ENCODE measurements around the gene FFAR1.

Gene FFAR1

GRCh38 chr19:35330475-35330874 lies 17.2 kb upstream of the FFAR1 start:
- Histone ChIP-seq H3K36me3 (ENCODE audit: insufficient read depth, low read length) (no peaks in the 10 kb centered on the region), H3K4me1 (ENCODE audit: control insufficient read depth, insufficient read depth, low read length, unreplicated experiment) (no peaks in the 10 kb centered on the region), H3K4me3 (ENCODE audit: low read depth, low read length) (no peak overlapping the region), H2AFZ (ENCODE audit: low read length, unreplicated experiment) (no peak overlapping the region), H3K27ac (ENCODE audit: low read depth, low read length) (no peak overlapping the region), H3K27me3 (ENCODE audit: insufficient read depth, low read length) (no peaks in the 10 kb centered on the region), H3K79me2 (ENCODE audit: control insufficient read depth, insufficient read depth, low read length, unreplicated experiment) (no peaks in the 10 kb centered on the region)

- Histone ChIP-seq H3K36me3 (ENCODE audit: insufficient read depth, low read length) (no peaks in the 10 kb centered on the region), H3K4me3 (ENCODE audit: low read depth, low read length) (no peak overlapping the region), H3K27me3 (ENCODE audit: insufficient read depth, low read length) (no peaks in the 10 kb centered on the region)
Measured at GRCh38 chr19:35331551-35332214, 16.0 kb upstream of the FFAR1 start.

GRCh38 chr19:35332817-35333216 lies 14.9 kb upstream of the FFAR1 start:
- Histone ChIP-seq H3K79me2 (ENCODE audit: control insufficient read depth, insufficient read depth, low read length, unreplicated experiment) (no peaks in the 10 kb centered on the region), H3K4me1 (ENCODE audit: control insufficient read depth, insufficient read depth, low read length, unreplicated experiment) (no peaks in the 10 kb centered on the region), H2AFZ (ENCODE audit: low read length, unreplicated experiment) (no peak overlapping the region), H3K36me3 (ENCODE audit: insufficient read depth, low read length) (no peaks in the 10 kb centered on the region), H3K27me3 (ENCODE audit: insufficient read depth, low read length) (no peaks in the 10 kb centered on the region), H3K4me3 (ENCODE audit: low read depth, low read length) (no peak overlapping the region), H3K27ac (ENCODE audit: low read depth, low read length) (no peak overlapping the region)

More at GRCh38 chr19:35331551-35332214, 16.0 kb upstream of the FFAR1 start:
- Histone ChIP-seq H3K27ac (ENCODE audit: low read depth, low read length) (no peak overlapping the region), H3K4me1 (ENCODE audit: control insufficient read depth, insufficient read depth, low read length, unreplicated experiment) (no peaks in the 10 kb centered on the region), H2AFZ (ENCODE audit: low read length, unreplicated experiment) (no peak overlapping the region), H3K79me2 (ENCODE audit: control insufficient read depth, insufficient read depth, low read length, unreplicated experiment) (no peaks in the 10 kb centered on the region)

DNA sequence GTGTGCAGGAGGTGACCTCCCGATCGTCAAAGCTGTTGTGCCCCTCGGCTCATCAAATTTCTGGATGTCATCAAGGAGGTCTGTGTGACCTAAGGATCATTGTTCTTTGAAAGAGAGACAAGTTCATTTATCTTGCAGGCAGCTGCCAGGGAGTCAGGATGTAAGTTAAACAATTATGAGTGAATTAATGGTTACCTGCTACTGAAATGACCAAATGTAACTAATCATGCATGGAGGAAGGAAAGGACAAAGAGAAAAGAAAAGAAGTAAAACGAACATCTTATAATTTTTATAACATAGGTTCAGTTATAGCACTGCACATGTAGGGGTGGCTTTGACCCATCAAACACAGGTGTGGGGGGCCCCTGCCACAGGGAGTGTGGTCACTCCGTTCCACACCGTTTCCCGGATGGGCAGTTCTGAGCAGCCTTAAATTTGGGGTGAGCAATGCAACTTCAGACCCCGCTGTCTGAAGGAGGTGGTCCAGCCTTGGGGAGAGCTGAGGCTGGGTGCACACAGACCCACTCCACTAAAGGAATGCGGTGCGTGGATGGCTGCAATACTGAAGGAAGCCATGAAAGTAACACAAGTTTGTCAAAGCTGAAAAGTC lies 13.5 kb upstream of the FFAR1 start:
- Histone ChIP-seq H3K4me1 (ENCODE audit: control insufficient read depth, insufficient read depth, low read length, unreplicated experiment) (no peaks in the 10 kb centered on the region), H2AFZ (ENCODE audit: low read length, unreplicated experiment) (no peak overlapping the region), H3K27me3 (ENCODE audit: insufficient read depth, low read length) (no peaks in the 10 kb centered on the region), H3K36me3 (ENCODE audit: insufficient read depth, low read length) (no peaks in the 10 kb centered on the region), H3K4me3 (ENCODE audit: low read depth, low read length) (no peak overlapping the region), H3K79me2 (ENCODE audit: control insufficient read depth, insufficient read depth, low read length, unreplicated experiment) (no peaks in the 10 kb centered on the region), H3K27ac (ENCODE audit: low read depth, low read length) (no peak overlapping the region)

DNA sequence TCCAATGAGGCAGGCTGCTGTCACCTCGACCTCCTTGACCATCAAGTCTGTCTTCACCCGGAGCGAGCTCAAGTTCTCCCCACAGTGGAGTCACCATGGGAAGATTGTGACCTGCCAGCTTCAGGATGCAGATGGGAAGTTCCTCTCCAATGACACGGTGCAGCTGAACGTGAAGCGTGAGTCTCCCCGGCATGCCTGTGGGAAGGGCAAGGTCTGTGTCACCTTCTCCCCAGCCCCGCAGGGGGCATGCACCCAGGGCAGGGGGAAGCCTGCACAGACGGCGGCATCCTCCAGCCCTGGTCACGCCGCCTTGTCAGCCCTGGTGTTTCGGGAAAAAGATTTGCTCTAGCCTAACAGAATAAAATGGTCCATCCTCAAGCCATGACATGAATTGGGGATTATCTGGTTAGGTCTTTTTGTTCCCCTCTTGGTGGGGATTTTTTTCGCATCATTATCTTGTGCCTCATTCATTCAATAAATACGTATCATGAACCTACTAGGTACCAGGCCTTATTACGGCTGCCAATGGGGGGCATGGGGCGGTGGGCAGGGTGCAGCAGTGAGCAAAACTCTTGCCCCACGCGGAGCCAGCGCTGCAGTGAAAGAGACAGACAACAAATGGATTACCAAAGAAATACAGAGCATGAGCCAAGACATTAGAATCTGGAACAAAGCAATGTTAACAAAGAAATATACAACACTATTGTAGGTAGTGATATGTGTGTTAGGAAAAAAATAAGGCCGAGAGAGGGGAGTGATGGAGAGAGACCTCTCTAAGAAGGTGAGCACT lies 11.3 kb upstream of the FFAR1 start:
- Histone ChIP-seq H3K79me2 (ENCODE audit: control insufficient read depth, insufficient read depth, low read length, unreplicated experiment) (no peaks in the 10 kb centered on the region), H3K27me3 (ENCODE audit: insufficient read depth, low read length) (no peaks in the 10 kb centered on the region), H3K4me3 (ENCODE audit: low read depth, low read length) (no peak overlapping the region)

DNA sequence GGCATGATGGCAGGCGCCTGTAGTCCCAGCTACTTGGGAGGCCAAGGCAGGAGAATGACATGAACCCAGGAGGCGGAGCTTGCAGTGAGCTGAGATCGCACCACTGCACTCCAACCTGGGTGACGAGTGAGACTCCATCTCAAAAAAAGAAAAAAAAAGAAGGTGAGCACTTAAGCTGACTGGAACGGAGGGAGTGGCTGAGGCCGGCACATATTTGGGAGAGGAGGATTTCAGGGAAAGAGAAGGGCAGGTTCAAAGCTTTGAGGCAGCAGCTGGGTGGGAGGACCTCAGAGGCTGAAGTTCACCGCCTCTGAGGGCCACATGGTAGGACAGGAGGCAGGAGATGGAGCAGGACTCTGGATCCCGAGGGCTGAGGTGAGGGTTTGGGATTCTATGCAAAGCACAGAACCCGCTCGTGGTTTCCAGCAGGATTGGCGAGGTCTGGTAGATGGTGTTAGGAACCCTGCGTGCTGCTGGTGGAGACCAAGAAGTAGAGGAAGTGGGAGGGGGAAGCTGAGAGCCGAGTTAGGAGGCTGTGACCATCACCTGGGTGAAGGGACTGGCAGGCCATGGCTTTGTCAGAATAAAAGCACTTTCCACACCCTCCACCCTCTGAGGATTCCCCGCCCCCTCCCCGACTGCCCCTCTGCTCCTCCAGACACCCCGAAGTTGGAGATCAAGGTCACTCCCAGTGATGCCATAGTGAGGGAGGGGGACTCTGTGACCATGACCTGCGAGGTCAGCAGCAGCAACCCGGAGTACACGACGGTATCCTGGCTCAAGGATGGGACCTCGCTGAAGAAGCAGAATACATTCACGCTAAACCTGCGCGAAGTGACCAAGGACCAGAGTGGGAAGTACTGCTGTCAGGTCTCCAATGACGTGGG lies 10.4 kb upstream of the FFAR1 start:
- Histone ChIP-seq H3K27ac (ENCODE audit: low read depth, low read length) (no peak overlapping the region), H3K36me3 (ENCODE audit: insufficient read depth, low read length) (no peaks in the 10 kb centered on the region)

More for the DNA sequence above, 11.3 kb upstream of the FFAR1 start:
- H3K4me1 ChIP-seq (ENCODE audit: control insufficient read depth, insufficient read depth, low read length, unreplicated experiment): no peaks in the 10 kb centered on the region
- H3K27ac ChIP-seq (ENCODE audit: low read depth, low read length): no peak overlapping the region
- no peak overlapping the region for H2AFZ ChIP-seq (ENCODE audit: low read length, unreplicated experiment)
- H3K36me3 ChIP-seq (ENCODE audit: insufficient read depth, low read length): no peaks in the 10 kb centered on the region

DNA sequence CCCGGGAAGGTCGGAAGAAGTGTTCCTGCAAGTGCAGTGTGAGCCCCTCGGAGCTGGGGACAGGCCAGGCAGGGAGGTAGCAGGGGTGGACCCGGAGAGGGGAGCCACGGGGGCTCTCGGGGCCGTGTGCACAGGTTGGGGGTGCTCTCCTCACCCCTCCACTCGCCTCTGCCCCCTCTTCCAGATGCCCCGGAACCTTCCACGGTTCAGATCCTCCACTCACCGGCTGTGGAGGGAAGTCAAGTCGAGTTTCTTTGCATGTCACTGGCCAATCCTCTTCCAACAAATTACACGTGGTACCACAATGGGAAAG lies 9.8 kb upstream of the FFAR1 start:
- H3K27ac ChIP-seq (ENCODE audit: low read depth, low read length): no peak overlapping the region
- H3K27me3 ChIP-seq (ENCODE audit: insufficient read depth, low read length): no peaks in the 10 kb centered on the region
- H3K79me2 ChIP-seq (ENCODE audit: control insufficient read depth, insufficient read depth, low read length, unreplicated experiment): no peaks in the 10 kb centered on the region
- H3K36me3 ChIP-seq (ENCODE audit: insufficient read depth, low read length): no peaks in the 10 kb centered on the region
- no peaks in the 10 kb centered on the region for H3K4me1 ChIP-seq (ENCODE audit: control insufficient read depth, insufficient read depth, low read length, unreplicated experiment)
- no peak overlapping the region for H3K4me3 ChIP-seq (ENCODE audit: low read depth, low read length)
- H2AFZ ChIP-seq (ENCODE audit: low read length, unreplicated experiment): no peak overlapping the region

More for the DNA sequence above, 10.4 kb upstream of the FFAR1 start:
- no peaks in the 10 kb centered on the region for H3K79me2 ChIP-seq (ENCODE audit: control insufficient read depth, insufficient read depth, low read length, unreplicated experiment)
- H3K4me3 ChIP-seq (ENCODE audit: low read depth, low read length): no peak overlapping the region
- no peaks in the 10 kb centered on the region for H3K27me3 ChIP-seq (ENCODE audit: insufficient read depth, low read length)
- H2AFZ ChIP-seq (ENCODE audit: low read length, unreplicated experiment): no peak overlapping the region
- H3K4me1 ChIP-seq (ENCODE audit: control insufficient read depth, insufficient read depth, low read length, unreplicated experiment): no peaks in the 10 kb centered on the region

DNA sequence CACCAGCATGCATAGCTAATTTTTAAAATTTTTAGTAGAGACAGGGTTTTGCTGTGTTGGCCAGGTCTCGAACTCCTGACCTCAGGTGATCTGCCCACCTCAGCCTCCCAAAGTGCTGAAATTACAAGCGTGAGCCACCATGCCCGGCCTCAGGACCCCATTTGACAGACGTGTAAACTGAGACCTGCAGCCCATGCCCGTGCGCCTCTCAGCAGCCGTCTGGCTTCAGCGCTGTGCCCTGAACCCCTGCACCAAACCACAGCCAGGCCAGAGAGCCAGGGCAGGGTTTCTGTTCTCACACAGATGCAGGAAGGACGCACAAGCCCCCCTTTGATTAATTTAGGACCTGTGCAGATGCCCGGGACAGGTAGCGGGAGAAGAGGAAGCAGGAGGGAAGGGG lies 7.3 kb upstream of the FFAR1 start:
- no peaks in the 10 kb centered on the region for H3K4me1 ChIP-seq (ENCODE audit: control insufficient read depth, insufficient read depth, low read length, unreplicated experiment)
- no peak overlapping the region for H2AFZ ChIP-seq (ENCODE audit: low read length, unreplicated experiment)
- H3K79me2 ChIP-seq (ENCODE audit: control insufficient read depth, insufficient read depth, low read length, unreplicated experiment): no peaks in the 10 kb centered on the region
- H3K27me3 ChIP-seq (ENCODE audit: insufficient read depth, low read length): no peaks in the 10 kb centered on the region
- no peaks in the 10 kb centered on the region for H3K36me3 ChIP-seq (ENCODE audit: insufficient read depth, low read length)
- no peak overlapping the region for H3K27ac ChIP-seq (ENCODE audit: low read depth, low read length)
- H3K4me3 ChIP-seq (ENCODE audit: low read depth, low read length): no peak overlapping the region

DNA sequence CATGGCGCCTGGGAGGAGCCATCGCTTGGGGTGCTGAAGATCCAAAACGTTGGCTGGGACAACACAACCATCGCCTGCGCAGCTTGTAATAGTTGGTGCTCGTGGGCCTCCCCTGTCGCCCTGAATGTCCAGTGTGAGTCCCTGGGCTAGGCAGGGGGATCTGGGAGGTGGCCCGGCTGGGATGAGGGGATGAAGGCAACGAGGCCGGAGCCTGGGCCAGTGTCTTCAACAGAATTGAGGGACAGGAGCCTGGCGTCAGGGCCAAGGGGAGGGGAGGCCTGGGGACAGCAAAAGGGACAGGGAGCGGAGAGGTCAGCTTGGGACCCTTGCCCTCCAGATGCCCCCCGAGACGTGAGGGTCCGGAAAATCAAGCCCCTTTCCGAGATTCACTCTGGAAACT lies 6.7 kb upstream of the FFAR1 start:
- Histone ChIP-seq H3K36me3 (ENCODE audit: insufficient read depth, low read length) (no peaks in the 10 kb centered on the region), H2AFZ (ENCODE audit: low read length, unreplicated experiment) (no peak overlapping the region), H3K79me2 (ENCODE audit: control insufficient read depth, insufficient read depth, low read length, unreplicated experiment) (no peaks in the 10 kb centered on the region), H3K4me1 (ENCODE audit: control insufficient read depth, insufficient read depth, low read length, unreplicated experiment) (no peaks in the 10 kb centered on the region), H3K27me3 (ENCODE audit: insufficient read depth, low read length) (no peaks in the 10 kb centered on the region), H3K4me3 (ENCODE audit: low read depth, low read length) (no peak overlapping the region), H3K27ac (ENCODE audit: low read depth, low read length) (no peak overlapping the region)

DNA sequence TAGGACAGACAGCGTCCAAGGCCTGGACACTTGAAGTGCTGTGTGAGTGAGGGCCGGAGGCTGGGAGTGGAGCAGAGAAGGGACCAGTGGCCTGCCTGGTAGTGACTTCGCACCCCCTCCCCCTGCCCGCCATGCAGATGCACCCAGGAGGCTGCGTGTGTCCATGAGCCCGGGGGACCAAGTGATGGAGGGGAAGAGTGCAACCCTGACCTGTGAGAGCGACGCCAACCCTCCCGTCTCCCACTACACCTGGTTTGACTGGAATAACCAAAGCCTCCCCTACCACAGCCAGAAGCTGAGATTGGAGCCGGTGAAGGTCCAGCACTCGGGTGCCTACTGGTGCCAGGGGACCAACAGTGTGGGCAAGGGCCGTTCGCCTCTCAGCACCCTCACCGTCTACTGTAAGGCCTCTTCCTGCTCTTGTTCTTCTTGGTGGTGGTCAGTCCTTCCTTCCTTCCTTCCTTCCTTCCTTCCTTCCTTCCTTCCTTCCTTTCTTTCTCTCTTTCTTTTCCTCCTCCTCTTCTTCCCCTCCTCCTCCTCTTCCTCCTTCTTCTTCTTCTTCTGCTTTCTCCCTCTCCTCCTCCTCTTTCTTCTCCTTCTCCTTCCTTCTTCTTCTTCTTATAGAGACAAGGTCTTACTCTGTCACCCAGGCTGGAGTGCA lies 6.0 kb upstream of the FFAR1 start:
- Histone ChIP-seq H3K4me1 (ENCODE audit: control insufficient read depth, insufficient read depth, low read length, unreplicated experiment) (no peaks in the 10 kb centered on the region), H3K79me2 (ENCODE audit: control insufficient read depth, insufficient read depth, low read length, unreplicated experiment) (no peaks in the 10 kb centered on the region), H2AFZ (ENCODE audit: low read length, unreplicated experiment) (no peak overlapping the region), H3K27ac (ENCODE audit: low read depth, low read length) (no peak overlapping the region), H3K4me3 (ENCODE audit: low read depth, low read length) (no peak overlapping the region), H3K36me3 (ENCODE audit: insufficient read depth, low read length) (no peaks in the 10 kb centered on the region), H3K27me3 (ENCODE audit: insufficient read depth, low read length) (no peaks in the 10 kb centered on the region)

All from ACC112 (cell line).